Gastrocnemius medialis (tissue), 4 donors: ENCODE results near the gene RAD51B.

ENCODE experiments used
- CTCF ChIP-seq, 5 experiments: fragments of 450-650 bp in 3 of 5; fragments of 200-600 bp in 2 of 5; sonication (generic) in 2 of 5; IDR thresholded peaks in 4 of 5; conservative IDR thresholded peaks in 1 of 5; 1 replicate in 4 of 5; 2 replicates in 1 of 5; pipeline ENCODE4 v1.5.1; 2016 to 2019; ENCODE audit warnings: antibody characterized with exemption in 5 of 5, mild to moderate bottlenecking in 3 of 5, moderate library complexity in 3 of 5
- POLR2A ChIP-seq, 2 donors: fragments of 450-650 bp; IDR thresholded peaks; one replicate each; pipeline ENCODE4 v1.6.1; 2017; ENCODE audit warnings: antibody characterized with exemption in 2 of 2, mild to moderate bottlenecking in 2 of 2, moderate library complexity in 2 of 2

DNA sequence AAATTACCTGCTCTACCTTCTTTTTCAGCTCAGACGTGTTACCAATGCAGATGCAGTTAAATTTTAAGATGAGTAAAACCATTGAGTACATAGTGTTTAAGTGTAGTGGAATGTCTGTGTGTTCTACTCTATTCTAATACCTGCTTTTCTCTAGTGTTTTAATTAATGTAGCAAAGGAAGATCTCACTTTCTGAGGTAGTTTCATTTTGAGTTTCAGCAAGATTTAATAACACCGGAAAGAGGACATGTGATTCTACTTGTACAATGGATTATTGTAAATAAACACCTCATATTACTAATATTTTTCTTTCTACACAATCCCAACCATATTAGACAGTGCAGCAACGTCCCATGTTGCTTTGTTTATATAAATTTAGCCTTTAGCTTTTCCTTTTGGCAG, 315.4 kb downstream of the RAD51B start:
- no peak for TF ChIP-seq CTCF (IDR thresholded peaks at IDR 0.05 in 4 of 5, conservative IDR thresholded peaks at IDR 0.05 in 1 of 5)
- no peak for TF ChIP-seq POLR2A (IDR thresholded peaks at IDR 0.05)
